Neural progenitor cell (in vitro differentiated cells): ENCODE measurements around the gene DDIT3. TPM values are rescaled to one million over a fixed set of nuclear protein-coding genes. Genes with fewer than 3 reads are reported as not detected.

Experiments
- DNase-seq: peaks from one replicate; pipeline ENCODE4 v3.0.0-alpha.2; 2016; ENCODE audit warnings: low spot score
- H2AFZ ChIP-seq: fragments of 200-600 bp; sonication (generic); replicated peaks from 2 replicates; pipeline ENCODE4 v1.6.1; 2016; ENCODE audit warnings: antibody characterized with exemption
- H3F3A ChIP-seq: fragments of 200-600 bp; sonication (generic); 2 replicates; pipeline ENCODE4 v1.6.1; 2016; ENCODE audit warnings: antibody characterized with exemption, low read depth
- H3K27ac ChIP-seq: fragments of 200-600 bp; sonication (generic); 2 replicates; pipeline ENCODE4 v1.5.1; 2016; ENCODE audit warnings: mild to moderate bottlenecking
- H3K27me3 ChIP-seq: fragments of 200-600 bp; sonication (generic); 2 replicates; pipeline ENCODE4 v1.6.1; 2016; ENCODE audit warnings: mild to moderate bottlenecking, moderate library complexity
- H3K36me3 ChIP-seq: fragments of 200-600 bp; sonication (generic); 2 replicates; pipeline ENCODE4 v1.5.1; 2016
- H3K4me1 ChIP-seq: fragments of 200-600 bp; sonication (generic); 2 replicates; pipeline ENCODE4 v1.6.1; 2016; ENCODE audit warnings: mixed run types
- H3K4me2 ChIP-seq: fragments of 200-600 bp; sonication (generic); 2 replicates; pipeline ENCODE4 v1.6.1; 2016
- H3K4me3 ChIP-seq: fragments of 200-600 bp; sonication (generic); 2 replicates; pipeline ENCODE4 v1.5.1; 2016
- H3K79me2 ChIP-seq: fragments of 200-600 bp; sonication (generic); 2 replicates; pipeline ENCODE4 v1.6.1; 2016; ENCODE audit warnings: low read depth
- H3K9ac ChIP-seq: fragments of 200-600 bp; sonication (generic); 2 replicates; pipeline ENCODE4 v1.6.1; 2016
- H3K9me3 ChIP-seq: fragments of 200-600 bp; sonication (generic); 2 replicates; pipeline ENCODE4 v1.5.1; 2016; ENCODE audit warnings: low read depth
- H4K20me1 ChIP-seq: fragments of 200-600 bp; sonication (generic); 2 replicates; pipeline ENCODE4 v1.6.1; 2016; ENCODE audit warnings: low read depth
- H3K27ac Mint-ChIP-seq: 3 replicates; pipeline ENCODE4 v1.8.0; 2021; ENCODE audit warnings: mixed read lengths
- H3K27me3 Mint-ChIP-seq: 2 replicates; pipeline ENCODE4 v1.8.0; 2022; ENCODE audit warnings: low read depth, mild to moderate bottlenecking, inconsistent platforms, moderate library complexity, mixed read lengths; ENCODE audit not compliant: insufficient read depth
- H3K36me3 Mint-ChIP-seq: 3 replicates; pipeline ENCODE4 v1.8.0; 2021; ENCODE audit warnings: mixed read lengths
- H3K4me1 Mint-ChIP-seq: 3 replicates; pipeline ENCODE4 v1.8.0; 2021; ENCODE audit warnings: mixed read lengths
- H3K4me3 Mint-ChIP-seq: 3 replicates; pipeline ENCODE4 v1.8.0; 2021; ENCODE audit warnings: mild to moderate bottlenecking, moderate library complexity, mixed read lengths
- H3K9me3 Mint-ChIP-seq: 3 replicates; pipeline ENCODE4 v1.8.0; 2020; ENCODE audit warnings: mixed read lengths
- CTCF ChIP-seq: fragments of 200-600 bp; sonication (generic); IDR thresholded peaks from 2 replicates; pipeline ENCODE4 v1.5.1; 2017; ENCODE audit warnings: antibody characterized with exemption, mild to moderate bottlenecking
- EZH2 ChIP-seq: fragments of 200-600 bp; sonication (generic); IDR thresholded peaks from 2 replicates; pipeline ENCODE4 v1.6.1; 2017; ENCODE audit warnings: antibody characterized with exemption, mild to moderate bottlenecking, moderate library complexity
- EZH2phosphoT487 ChIP-seq: fragments of 200-600 bp; sonication (generic); IDR thresholded peaks from 2 replicates; pipeline ENCODE4 v1.6.1; 2017; ENCODE audit warnings: antibody characterized with exemption
- total RNA-seq: library from RNA; depleted of rRNA; stranded (reverse); fragments of >200 nt; gene quantifications from 2 replicates; pipeline ENCODE4 v1.2.3, GENCODE V29; 2015; ENCODE audit warnings: low replicate concordance

DDIT3 gene
- total RNA-seq, 1 donor from 2014 or later: 2.3 TPM

GRCh38 chr12:57498571-57498970, 21.7 kb downstream of the DDIT3 start:
- Histone ChIP-seq H3K4me2 (no peak overlapping the region), H3K9me3 (no peaks in the 10 kb centered on the region), H3K4me1 (no peaks in the 10 kb centered on the region), H3K4me3 (no peak overlapping the region), H3K36me3 (peaks cover 17% of the 10 kb centered on the region), H3K27ac (no peak overlapping the region), H2AFZ (no peak overlapping the region), H3F3A (no peaks in the 10 kb centered on the region), H3K27me3 (no peaks in the 10 kb centered on the region), H4K20me1 (no peaks in the 10 kb centered on the region), H3K9ac (no peak overlapping the region), H3K79me2 (no peaks in the 10 kb centered on the region)
- no peaks in the 10 kb centered on the region for H3K9me3 Mint-ChIP-seq
- no peaks in the 10 kb centered on the region for H3K4me1 Mint-ChIP-seq
- no peak for DNase-seq
- no peak overlapping the region for H3K4me3 Mint-ChIP-seq
- no peak overlapping the region for H3K27ac Mint-ChIP-seq
- H3K27me3 Mint-ChIP-seq: peaks cover 4% of the 10 kb centered on the region
- TF ChIP-seq EZH2phosphoT487 (no peak), CTCF (no peak), EZH2 (no peak)
- peaks cover 46% of the 10 kb centered on the region for H3K36me3 Mint-ChIP-seq

GRCh38 chr12:57498132-57498502, 22.2 kb downstream of the DDIT3 start:
- Mint-ChIP-seq H3K4me1 (no peaks in the 10 kb centered on the region), H3K36me3 (peaks cover 45% of the 10 kb centered on the region), H3K9me3 (no peaks in the 10 kb centered on the region), H3K27ac (no peak overlapping the region), H3K4me3 (no peak overlapping the region), H3K27me3 (peaks cover 4% of the 10 kb centered on the region)
- Histone ChIP-seq H3K4me1 (no peaks in the 10 kb centered on the region), H3K9ac (no peak overlapping the region), H2AFZ (no peak overlapping the region), H3K4me3 (no peak overlapping the region), H3K36me3 (peaks cover 17% of the 10 kb centered on the region), H3K4me2 (no peak overlapping the region), H3K27ac (no peak overlapping the region), H3K79me2 (no peaks in the 10 kb centered on the region), H3K27me3 (no peaks in the 10 kb centered on the region), H3F3A (peaks cover under 1% of the 10 kb centered on the region), H3K9me3 (no peaks in the 10 kb centered on the region), H4K20me1 (no peaks in the 10 kb centered on the region)
- TF ChIP-seq EZH2phosphoT487 (no peak), CTCF (peak; percentile 13)
- no peak for DNase-seq

GRCh38 chr12:57497223-57498131, 22.8 kb downstream of the DDIT3 start:
- Histone ChIP-seq H3K9me3 (no peaks in the 10 kb centered on the region), H3K4me1 (no peaks in the 10 kb centered on the region), H3F3A (peaks cover 7% of the 10 kb centered on the region), H3K4me2 (no peak overlapping the region), H3K4me3 (no peak overlapping the region), H3K79me2 (no peaks in the 10 kb centered on the region), H3K36me3 (peaks cover 17% of the 10 kb centered on the region), H2AFZ (no peak overlapping the region), H3K9ac (no peak overlapping the region), H3K27ac (no peak overlapping the region), H3K27me3 (no peaks in the 10 kb centered on the region), H4K20me1 (no peaks in the 10 kb centered on the region)
- Mint-ChIP-seq H3K9me3 (no peaks in the 10 kb centered on the region), H3K4me3 (no peak overlapping the region), H3K27me3 (peaks cover 4% of the 10 kb centered on the region), H3K4me1 (no peaks in the 10 kb centered on the region), H3K27ac (no peak overlapping the region), H3K36me3 (peaks cover 48% of the 10 kb centered on the region)
- TF ChIP-seq CTCF (no peak), EZH2phosphoT487 (no peak), EZH2 (no peak)
- DNase-seq: no peak
